Mammary epithelial cell (primary cell): Measurements from ENCODE around the gene LIMS2.

Experiments used
- CTCF ChIP-seq, 2 donors: IDR thresholded peaks in 1 of 2; conservative IDR thresholded peaks in 1 of 2; 2 replicates each; pipeline ENCODE4 v1.5.1; 2011 to 2012; ENCODE audit warnings: inconsistent platforms in 2 of 2, low read length in 2 of 2, mild to moderate bottlenecking in 2 of 2, control low read depth in 1 of 2, low read depth in 1 of 2; ENCODE audit not compliant: insufficient read depth in 1 of 2; ENCODE audit errors: extremely low read depth in 1 of 2
- EZH2 ChIP-seq: IDR thresholded peaks from 2 replicates; pipeline ENCODE4 v1.6.1; 2012; ENCODE audit warnings: low read length, inconsistent platforms, borderline replicate concordance

GRCh38 chr2:127608061-127609030 is 67.0 kb downstream of the LIMS2 start:
- TF ChIP-seq CTCF (conservative IDR thresholded peaks at IDR 0.05 in 1 of 2, IDR thresholded peaks at IDR 0.05 in 1 of 2; ENCODE audit: extremely low read depth in 1 of 2, insufficient read depth in 1 of 2, low read depth in 1 of 2, low read length in 2 of 2) (no peak), EZH2 (no peak)
